Measurements from ENCODE around the gene TANK. TPM values are rescaled to one million over a fixed set of nuclear protein-coding genes. Genes with fewer than 3 reads are reported as not detected.

The TANK gene
- polyA plus RNA-seq, 3 donors, result 72.7 to 91.7 (median 73.5) TPM

DNA sequence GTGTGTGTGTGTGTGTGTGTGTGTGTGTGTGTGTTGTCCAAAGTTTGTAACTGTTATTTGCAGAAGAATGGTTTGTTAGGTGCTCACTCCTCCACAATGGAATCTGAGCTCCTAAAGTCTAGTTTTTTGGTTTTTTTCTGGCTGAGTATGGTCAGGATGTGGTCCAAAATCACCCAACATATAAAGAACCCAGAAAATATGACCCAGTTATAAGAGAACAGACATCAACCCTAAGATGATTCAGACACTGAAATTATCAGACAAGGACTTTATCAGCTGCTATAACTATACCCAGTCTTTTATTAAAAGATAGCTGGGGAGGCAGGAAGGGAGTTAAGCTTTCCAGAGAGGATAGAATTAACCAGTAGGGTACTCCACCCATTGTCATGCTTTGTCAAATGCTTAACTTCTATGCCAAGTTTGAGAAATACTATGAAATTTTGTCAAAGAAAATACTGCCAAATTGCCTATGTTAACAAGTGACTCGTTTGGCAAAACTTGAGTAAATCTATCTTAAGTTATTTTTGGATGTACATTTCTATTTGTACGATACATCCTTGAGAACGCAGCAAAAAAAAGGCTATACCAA is 57.5 kb downstream of the TANK start:
- H3K27ac Mint-ChIP-seq, result no peak overlapping the region
- H3K4me3 Mint-ChIP-seq, result no peak overlapping the region
- peaks cover 40 to 63% of the 10 kb centered on the region in 2 donors for H3K36me3 Mint-ChIP-seq
- no peak overlapping the region for H3K4me2 ChIP-seq (replicated peaks; ENCODE audit: extremely low read depth, low read length, poor library complexity, severe bottlenecking)
- no peak for DNase-seq
- peaks cover 0 to 5% of the 10 kb centered on the region in 2 donors for H3K4me1 ChIP-seq (ENCODE audit: control insufficient read depth in 1 of 2, insufficient read depth in 2 of 2, low read length in 2 of 2)
- TF ChIP-seq, protein P1, sequence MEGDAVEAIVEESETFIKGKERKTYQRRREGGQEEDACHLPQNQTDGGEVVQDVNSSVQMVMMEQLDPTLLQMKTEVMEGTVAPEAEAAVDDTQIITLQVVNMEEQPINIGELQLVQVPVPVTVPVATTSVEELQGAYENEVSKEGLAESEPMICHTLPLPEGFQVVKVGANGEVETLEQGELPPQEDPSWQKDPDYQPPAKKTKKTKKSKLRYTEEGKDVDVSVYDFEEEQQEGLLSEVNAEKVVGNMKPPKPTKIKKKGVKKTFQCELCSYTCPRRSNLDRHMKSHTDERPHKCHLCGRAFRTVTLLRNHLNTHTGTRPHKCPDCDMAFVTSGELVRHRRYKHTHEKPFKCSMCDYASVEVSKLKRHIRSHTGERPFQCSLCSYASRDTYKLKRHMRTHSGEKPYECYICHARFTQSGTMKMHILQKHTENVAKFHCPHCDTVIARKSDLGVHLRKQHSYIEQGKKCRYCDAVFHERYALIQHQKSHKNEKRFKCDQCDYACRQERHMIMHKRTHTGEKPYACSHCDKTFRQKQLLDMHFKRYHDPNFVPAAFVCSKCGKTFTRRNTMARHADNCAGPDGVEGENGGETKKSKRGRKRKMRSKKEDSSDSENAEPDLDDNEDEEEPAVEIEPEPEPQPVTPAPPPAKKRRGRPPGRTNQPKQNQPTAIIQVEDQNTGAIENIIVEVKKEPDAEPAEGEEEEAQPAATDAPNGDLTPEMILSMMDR (IDR thresholded peaks at IDR 0.05), result no peak
- H3K79me2 ChIP-seq (ENCODE audit: insufficient read depth, low read length), result peaks cover 42% of the 10 kb centered on the region
- H2AFZ ChIP-seq (ENCODE audit: insufficient read depth, low read depth, low read length, poor library complexity, severe bottlenecking), result no peak overlapping the region
- H3K9me3 ChIP-seq (replicated peaks in 1 of 2; ENCODE audit: control insufficient read depth in 1 of 2, insufficient read depth in 1 of 2, low read length in 2 of 2), result no peaks in the 10 kb centered on the region
- peak overlapping the region in 1 of 2 donors; percentile 35 for H3K27ac ChIP-seq (ENCODE audit: low read depth in 1 of 2, low read length in 2 of 2)
- peaks cover 18 to 83% of the 10 kb centered on the region in 2 donors for H3K36me3 ChIP-seq (replicated peaks in 1 of 2; ENCODE audit: control insufficient read depth in 1 of 2, insufficient read depth in 2 of 2, low read length in 2 of 2)
- H3K27me3 ChIP-seq (ENCODE audit: control insufficient read depth in 2 of 2, insufficient read depth in 2 of 2, low read length in 2 of 2), result no peaks in the 10 kb centered on the region
- no peak overlapping the region for H3K9ac ChIP-seq (ENCODE audit: insufficient read depth, low read length, poor library complexity, severe bottlenecking)
- H3K27me3 Mint-ChIP-seq (ENCODE audit: low read depth in 3 of 3), result no peaks in the 10 kb centered on the region
- no peaks in the 10 kb centered on the region for H3K9me3 Mint-ChIP-seq
- intact Hi-C loops (cut with micrococcal nuclease), result no loop called here
- WGBS (ENCODE audit: insufficient coverage), result no CpG with 5 or more reads among the region's 3 CpGs
- H3K4me3 ChIP-seq (replicated peaks in 1 of 3; ENCODE audit: low read depth in 2 of 3, low read length in 3 of 3), result no peak overlapping the region
- peaks cover 86% of the 10 kb centered on the region for H4K20me1 ChIP-seq (ENCODE audit: insufficient read depth, low read length)
- peaks cover 1% of the 10 kb centered on the region for H3K4me1 Mint-ChIP-seq

DNA sequence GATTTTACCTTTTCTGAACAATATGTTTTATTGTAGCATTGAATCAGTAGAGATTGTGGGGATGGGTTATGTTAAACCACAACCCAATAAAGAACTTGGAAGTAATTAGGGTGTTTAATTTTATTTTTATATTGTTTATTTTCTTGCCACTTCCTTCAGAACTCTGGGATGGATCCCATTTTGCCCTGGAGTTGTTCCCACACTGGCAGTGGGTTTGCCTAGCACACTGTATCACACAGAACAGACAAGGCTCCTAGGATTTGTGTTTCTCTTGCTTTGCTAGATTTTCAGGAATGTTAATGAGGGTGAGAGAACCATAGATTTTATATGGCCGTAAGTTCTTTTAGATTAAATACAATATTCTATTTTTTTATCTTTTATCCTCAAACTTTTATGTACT is 59.0 kb downstream of the TANK start:
- H2AFZ ChIP-seq (ENCODE audit: insufficient read depth, low read depth, low read length, poor library complexity, severe bottlenecking), result no peak overlapping the region
- no CpG with 5 or more reads among the region's 1 CpG for WGBS (ENCODE audit: insufficient coverage)
- intact Hi-C loops (cut with micrococcal nuclease), result no loop called here
- no peak overlapping the region for H3K9ac ChIP-seq (ENCODE audit: insufficient read depth, low read length, poor library complexity, severe bottlenecking)
- H3K27me3 Mint-ChIP-seq (ENCODE audit: low read depth in 3 of 3), result no peaks in the 10 kb centered on the region
- H3K4me1 Mint-ChIP-seq, result peaks cover 1% of the 10 kb centered on the region
- peaks cover 21 to 81% of the 10 kb centered on the region in 2 donors for H3K36me3 ChIP-seq (replicated peaks in 1 of 2; ENCODE audit: control insufficient read depth in 1 of 2, insufficient read depth in 2 of 2, low read length in 2 of 2)
- H3K9me3 ChIP-seq (replicated peaks in 1 of 2; ENCODE audit: control insufficient read depth in 1 of 2, insufficient read depth in 1 of 2, low read length in 2 of 2), result no peaks in the 10 kb centered on the region
- no peak overlapping the region for H3K4me3 ChIP-seq (replicated peaks in 1 of 3; ENCODE audit: low read depth in 2 of 3, low read length in 3 of 3)
- no peaks in the 10 kb centered on the region for H3K9me3 Mint-ChIP-seq
- H3K4me3 Mint-ChIP-seq, result no peak overlapping the region
- H3K4me1 ChIP-seq (ENCODE audit: control insufficient read depth in 1 of 2, insufficient read depth in 2 of 2, low read length in 2 of 2), result peaks cover 0 to 5% of the 10 kb centered on the region in 2 donors
- DNase-seq, result no peak
- TF ChIP-seq, protein P1 (IDR thresholded peaks at IDR 0.05), result no peak
- no peak overlapping the region for H3K4me2 ChIP-seq (replicated peaks; ENCODE audit: extremely low read depth, low read length, poor library complexity, severe bottlenecking)
- H3K79me2 ChIP-seq (ENCODE audit: insufficient read depth, low read length), result peaks cover 29% of the 10 kb centered on the region
- peaks cover 94% of the 10 kb centered on the region for H4K20me1 ChIP-seq (ENCODE audit: insufficient read depth, low read length)
- peak overlapping the region in 1 of 7 donors; percentile 44 for H3K27ac Mint-ChIP-seq
- peaks cover 37 to 58% of the 10 kb centered on the region in 2 donors for H3K36me3 Mint-ChIP-seq
- no peaks in the 10 kb centered on the region for H3K27me3 ChIP-seq (ENCODE audit: control insufficient read depth in 2 of 2, insufficient read depth in 2 of 2, low read length in 2 of 2)
- H3K27ac ChIP-seq (ENCODE audit: low read depth in 1 of 2, low read length in 2 of 2), result peak overlapping the region in 1 of 2 donors; percentile 20

Data from CD14-positive monocyte (primary cell).